Activated naive CD4-positive, alpha-beta T cell treated with anti-CD3 and anti-CD28 coated beads, Interleukin-2, amount 50 U/mL, for 24 hours (primary cell): ENCODE data around the gene PRMT7.

Experiments
- H3K27ac Mint-ChIP-seq: one replicate; pipeline ENCODE4 v1.8.0; 2021; ENCODE audit warnings: mild to moderate bottlenecking, mixed read lengths
- H3K27me3 Mint-ChIP-seq: one replicate; pipeline ENCODE4 v1.8.0; 2021; ENCODE audit warnings: mixed read lengths
- H3K36me3 Mint-ChIP-seq: one replicate; pipeline ENCODE4 v1.8.0; 2021; ENCODE audit warnings: mixed read lengths
- H3K4me1 Mint-ChIP-seq: one replicate; pipeline ENCODE4 v1.8.0; 2021; ENCODE audit warnings: mixed read lengths
- H3K4me3 Mint-ChIP-seq: one replicate; pipeline ENCODE4 v1.8.0; 2021; ENCODE audit warnings: mild to moderate bottlenecking, mixed read lengths
- H3K9me3 Mint-ChIP-seq: one replicate; pipeline ENCODE4 v1.8.0; 2021; ENCODE audit warnings: mixed read lengths

PRMT7 gene

DNA sequence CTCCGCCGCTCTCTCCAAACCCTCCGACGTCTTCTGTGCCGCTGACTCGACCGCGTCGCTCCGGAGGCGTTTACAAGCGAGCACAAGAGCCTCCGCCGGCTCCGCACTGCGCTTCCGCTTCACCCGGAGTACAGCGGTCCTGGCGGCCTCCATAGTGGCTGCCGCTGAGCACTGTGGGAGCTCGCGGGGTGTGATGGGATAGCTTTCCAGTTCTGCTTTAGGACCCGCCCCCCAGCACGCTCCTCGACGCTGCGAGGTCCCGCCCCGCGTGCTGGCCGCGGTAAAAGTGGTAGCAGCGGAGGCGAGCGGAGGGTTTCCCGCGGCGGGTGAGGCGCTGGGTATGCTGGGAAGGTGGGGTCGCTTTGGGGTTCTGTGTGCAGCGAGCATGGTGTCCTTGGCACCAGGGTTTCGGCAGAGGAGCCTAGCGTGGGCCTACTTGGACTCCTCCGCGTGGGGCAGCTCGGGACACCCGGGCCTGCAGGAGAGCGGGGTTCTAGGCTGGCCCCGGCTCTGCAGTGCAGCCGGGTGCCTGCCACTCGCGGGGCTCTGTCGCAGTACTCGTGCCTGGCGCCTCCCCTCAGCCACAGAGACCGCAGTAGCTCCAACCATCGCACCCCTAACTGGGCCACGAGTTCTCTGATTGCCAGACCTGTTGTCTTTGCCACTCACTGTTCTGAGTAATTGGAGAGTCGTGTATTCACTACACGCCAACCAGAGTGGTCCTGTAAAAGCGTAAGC, at the start of gene PRMT7, which contains the start of gene SLC7A6OS:
Gene PRMT7, plus strand, starts transcription at position 246 of the 738 bp plus-strand sequence. CDS start 4,961 bp downstream, outside the sequence.
Gene SLC7A6OS, minus strand, starts transcription at position 173 of the 738 bp plus-strand sequence. Its CDS starts 20 bp downstream, at position 153.
- peaks cover 51% of the 10 kb centered on the region for H3K4me1 Mint-ChIP-seq

GRCh38 chr16:68263559-68264127, 47.2 kb upstream of the PRMT7 start:
- H3K4me3 Mint-ChIP-seq = peak overlapping the region; percentile 97
- peaks cover 5% of the 10 kb centered on the region for H3K36me3 Mint-ChIP-seq
- H3K4me1 Mint-ChIP-seq = peaks cover 48% of the 10 kb centered on the region
- H3K27me3 Mint-ChIP-seq = no peaks in the 10 kb centered on the region
- peak overlapping the region; percentile 99 for H3K27ac Mint-ChIP-seq
- H3K9me3 Mint-ChIP-seq = no peaks in the 10 kb centered on the region

More for the DNA sequence above, at the start of gene PRMT7, which contains the start of gene SLC7A6OS:
- H3K27me3 Mint-ChIP-seq = no peaks in the 10 kb centered on the region
- no peaks in the 10 kb centered on the region for H3K9me3 Mint-ChIP-seq
- H3K27ac Mint-ChIP-seq = peak within 1 kb of the TSS; percentile 99
- peak within 1 kb of the TSS; percentile 99 for H3K4me3 Mint-ChIP-seq
- peaks cover 10% of the 10 kb centered on the region for H3K36me3 Mint-ChIP-seq

DNA sequence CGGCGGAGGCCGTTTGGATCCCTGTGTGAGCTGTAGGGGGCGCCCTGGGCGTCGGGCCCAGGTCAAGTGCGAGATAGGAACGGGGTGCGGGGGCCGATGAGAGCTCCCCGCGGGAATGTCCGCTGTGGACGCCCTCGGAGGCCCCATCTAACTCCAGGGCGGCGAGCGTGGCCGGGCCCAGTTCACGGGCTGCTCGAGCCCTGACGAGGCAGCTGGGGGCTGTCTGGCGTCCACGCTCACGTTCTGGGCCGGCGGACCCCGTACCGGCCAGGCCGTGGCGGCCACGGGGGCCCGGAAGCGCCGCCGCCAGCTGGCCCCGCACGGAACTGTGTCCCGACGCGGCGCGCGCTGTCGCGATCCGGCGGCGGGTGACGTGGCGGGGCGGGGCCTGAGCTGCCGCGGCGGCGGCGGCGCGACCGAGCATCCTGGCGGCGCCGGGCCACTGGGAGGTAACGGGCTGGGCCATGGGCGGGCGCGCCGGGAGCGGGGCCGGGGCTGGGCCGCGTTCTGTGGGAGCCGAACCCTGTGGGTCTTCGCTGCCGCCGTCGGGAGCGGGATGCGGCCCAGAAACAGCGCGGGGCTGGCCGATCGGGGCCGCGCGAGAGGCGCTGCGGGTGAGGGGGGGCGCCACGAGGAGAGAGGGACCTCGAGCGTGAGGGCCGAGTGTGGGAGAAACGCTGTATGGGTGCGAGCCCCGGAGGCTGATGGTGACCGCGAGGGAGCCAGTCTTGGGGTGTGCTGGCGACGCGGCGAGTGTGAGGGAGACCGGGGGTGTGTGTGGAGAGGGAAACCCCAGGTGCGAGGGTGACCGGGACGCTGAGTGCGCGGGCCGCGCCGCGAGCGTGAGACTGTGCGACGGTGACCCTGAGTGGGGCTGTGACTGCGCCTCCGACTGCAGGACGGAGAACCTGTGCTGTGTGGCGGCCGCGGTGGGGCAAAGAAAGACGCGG, 46.4 kb upstream of the PRMT7 start, which contains the start of gene SLC7A6:
Gene SLC7A6, plus strand, starts transcription at position 399 of the 950 bp plus-strand sequence. CDS start 10,201 bp downstream, outside the sequence.
- H3K4me3 Mint-ChIP-seq = peak within 1 kb of the TSS; percentile 97
- H3K4me1 Mint-ChIP-seq = peaks cover 54% of the 10 kb centered on the region
- H3K27me3 Mint-ChIP-seq = no peaks in the 10 kb centered on the region
- peaks cover 5% of the 10 kb centered on the region for H3K36me3 Mint-ChIP-seq
- H3K9me3 Mint-ChIP-seq = no peaks in the 10 kb centered on the region
- H3K27ac Mint-ChIP-seq = peak within 1 kb of the TSS; percentile 99

DNA sequence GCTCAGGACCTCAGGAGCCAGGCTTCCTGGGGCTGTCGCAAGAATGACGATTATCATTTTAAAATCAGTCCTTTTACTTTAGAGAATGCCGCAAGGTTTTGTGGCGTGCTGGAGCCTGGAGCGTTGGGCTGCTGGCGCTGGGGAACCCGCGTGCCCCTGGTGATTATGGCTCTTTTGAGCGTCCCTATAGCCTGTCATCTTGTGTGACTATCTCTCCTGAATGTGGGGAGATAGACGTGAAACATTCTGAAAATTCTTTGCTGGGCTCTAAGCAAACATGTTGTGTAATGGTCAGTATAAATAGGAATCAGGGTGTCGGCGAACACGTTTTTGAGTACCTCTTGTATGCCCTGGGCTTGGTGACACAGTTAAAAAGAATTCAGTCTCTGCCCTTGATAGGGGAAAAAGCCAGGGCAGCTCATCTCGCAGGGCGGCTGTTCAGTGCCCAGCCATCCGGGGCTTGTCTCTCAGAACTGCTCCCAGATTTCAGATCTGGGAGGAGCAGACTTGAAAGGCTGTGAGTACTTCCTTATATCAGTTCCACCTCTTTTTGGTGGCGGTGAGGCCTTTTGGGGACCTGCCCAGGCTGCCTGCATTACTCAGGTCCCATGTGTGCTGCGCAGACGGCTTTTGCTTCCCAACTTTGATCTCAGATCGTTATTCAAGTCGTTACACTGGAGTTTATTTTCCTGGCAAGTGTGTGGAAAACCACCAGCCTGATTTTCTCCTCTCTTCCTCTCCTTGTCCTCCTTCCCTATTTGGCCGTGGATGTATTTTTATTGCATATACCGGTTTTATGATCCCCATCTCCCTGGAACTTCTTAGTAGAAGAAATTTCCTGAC, 45.5 kb upstream of the PRMT7 start:
- Mint-ChIP-seq H3K9me3 (no peaks in the 10 kb centered on the region), H3K27me3 (no peaks in the 10 kb centered on the region), H3K4me3 (peak overlapping the region; percentile 94), H3K36me3 (peaks cover 5% of the 10 kb centered on the region), H3K4me1 (peaks cover 63% of the 10 kb centered on the region), H3K27ac (peak overlapping the region; percentile 96)

- Mint-ChIP-seq H3K9me3 (no peaks in the 10 kb centered on the region), H3K4me3 (peak overlapping the region; percentile 71), H3K4me1 (peaks cover 76% of the 10 kb centered on the region), H3K36me3 (peaks cover 5% of the 10 kb centered on the region), H3K27me3 (no peaks in the 10 kb centered on the region), H3K27ac (peak overlapping the region; percentile 94)
These were observed 43.0 kb upstream of the PRMT7 start for GRCh38 chr16:68267612-68268405.

DNA sequence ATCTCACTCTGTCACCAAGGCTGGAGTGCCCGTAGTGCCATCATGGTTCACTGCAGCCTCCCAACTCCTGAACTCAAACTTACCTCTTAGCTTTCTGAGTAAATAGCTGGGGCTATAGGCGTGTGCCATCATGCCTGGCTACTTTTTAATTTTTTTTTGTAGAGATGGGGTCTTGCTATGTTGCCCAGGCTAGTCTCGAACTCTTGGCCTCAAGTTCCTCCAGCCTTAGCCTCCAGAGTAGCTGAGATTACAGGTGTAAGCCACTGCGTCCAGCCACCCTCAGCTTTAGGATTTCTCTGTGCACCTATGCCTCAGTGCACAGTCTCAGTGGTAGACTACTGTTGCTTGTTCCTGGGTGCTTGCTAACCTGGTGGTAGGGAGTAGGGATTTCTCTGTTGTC, 41.0 kb upstream of the PRMT7 start:
- H3K27ac Mint-ChIP-seq = peak overlapping the region; percentile 17
- H3K27me3 Mint-ChIP-seq = no peaks in the 10 kb centered on the region
- H3K4me3 Mint-ChIP-seq = peak overlapping the region; percentile 27
- no peaks in the 10 kb centered on the region for H3K9me3 Mint-ChIP-seq
- peaks cover 84% of the 10 kb centered on the region for H3K4me1 Mint-ChIP-seq
- peaks cover 14% of the 10 kb centered on the region for H3K36me3 Mint-ChIP-seq

GRCh38 chr16:68270353-68270752, 40.5 kb upstream of the PRMT7 start:
- H3K27ac Mint-ChIP-seq = peak overlapping the region; percentile 87
- H3K36me3 Mint-ChIP-seq = peaks cover 14% of the 10 kb centered on the region
- no peaks in the 10 kb centered on the region for H3K9me3 Mint-ChIP-seq
- peaks cover 89% of the 10 kb centered on the region for H3K4me1 Mint-ChIP-seq
- H3K4me3 Mint-ChIP-seq = peak overlapping the region; percentile 27
- H3K27me3 Mint-ChIP-seq = no peaks in the 10 kb centered on the region

DNA sequence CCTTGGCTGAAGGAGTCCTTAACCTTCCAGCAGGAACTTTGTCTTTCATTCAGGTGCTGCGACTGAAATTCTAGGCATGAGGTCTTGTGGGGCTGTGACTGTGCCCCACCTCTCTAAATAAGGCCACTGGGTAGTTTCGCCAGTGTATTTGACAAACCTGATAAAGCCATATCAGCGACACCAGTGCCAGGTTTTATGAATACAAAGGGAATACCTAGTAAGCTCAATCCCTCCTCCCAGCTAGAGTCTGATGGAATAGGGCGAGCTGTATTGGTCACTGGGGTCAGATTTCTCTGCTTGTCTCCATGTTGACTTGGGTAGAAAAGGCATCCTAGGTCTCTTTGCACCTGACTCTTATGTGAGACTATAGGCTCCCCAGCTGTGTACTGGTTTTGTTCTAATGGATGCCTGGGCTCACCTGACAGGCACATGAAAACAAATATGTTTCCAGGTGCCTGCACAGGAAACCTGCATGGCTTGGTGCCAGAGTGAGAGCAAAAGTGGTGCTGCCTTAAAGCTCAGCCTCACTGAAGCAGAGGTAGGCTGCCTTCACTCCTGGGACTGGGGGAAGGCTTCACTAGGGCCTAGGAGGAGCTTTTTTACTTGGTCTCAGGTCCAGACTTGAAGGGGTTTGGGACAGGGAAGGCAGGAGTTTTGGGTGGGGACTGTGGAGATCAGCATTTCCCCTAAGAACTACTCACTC, 38.2 kb upstream of the PRMT7 start:
- Mint-ChIP-seq H3K36me3 (peaks cover 14% of the 10 kb centered on the region), H3K4me1 (peaks cover 82% of the 10 kb centered on the region)

DNA sequence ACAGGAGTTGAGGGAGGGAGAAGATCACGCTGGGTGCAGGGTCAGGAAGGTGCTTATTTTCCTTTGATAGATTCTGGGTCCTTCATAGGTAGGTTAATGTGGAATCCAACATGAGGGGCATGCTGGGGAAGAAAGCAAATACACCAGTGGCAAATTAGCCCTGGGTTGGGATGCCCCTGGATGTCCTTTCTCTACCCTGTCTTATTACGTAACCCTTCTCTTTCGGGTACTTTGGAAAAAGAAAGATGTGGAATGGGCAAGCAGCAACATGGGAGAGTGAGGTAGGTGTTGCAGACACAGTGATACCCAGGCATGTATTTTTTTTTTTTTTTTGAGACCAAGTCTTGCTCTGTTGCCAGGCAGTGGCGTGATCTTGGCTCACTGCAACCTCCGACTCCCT, 37.4 kb upstream of the PRMT7 start:
- Mint-ChIP-seq H3K36me3 (peaks cover 14% of the 10 kb centered on the region), H3K27ac (peak overlapping the region; percentile 97), H3K9me3 (no peaks in the 10 kb centered on the region), H3K4me3 (peak overlapping the region; percentile 73), H3K4me1 (peaks cover 74% of the 10 kb centered on the region), H3K27me3 (no peaks in the 10 kb centered on the region)

More for the DNA sequence above, 38.2 kb upstream of the PRMT7 start:
- Mint-ChIP-seq H3K4me3 (peak overlapping the region; percentile 73), H3K27me3 (no peaks in the 10 kb centered on the region), H3K27ac (peak overlapping the region; percentile 97), H3K9me3 (no peaks in the 10 kb centered on the region)

DNA sequence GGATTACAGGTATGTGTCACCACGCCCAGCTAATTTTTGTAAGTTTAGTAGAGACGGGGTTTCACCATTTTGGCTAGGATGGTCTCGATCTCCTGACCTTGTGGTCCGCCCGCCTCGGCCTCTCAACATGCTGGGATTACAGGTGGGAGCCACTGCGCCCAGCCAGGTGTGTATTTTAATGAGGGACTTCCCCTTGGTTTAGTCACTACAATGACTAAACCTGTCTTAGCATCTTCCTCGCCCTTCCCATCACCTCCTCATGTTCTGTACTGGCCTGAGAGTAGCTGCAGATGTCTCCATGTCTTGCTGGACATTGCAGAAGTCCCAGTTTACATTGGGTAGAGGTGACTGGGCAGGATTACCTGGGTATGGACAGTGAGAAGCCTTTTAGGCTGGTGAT, 36.9 kb upstream of the PRMT7 start:
- H3K4me1 Mint-ChIP-seq = peaks cover 73% of the 10 kb centered on the region

DNA sequence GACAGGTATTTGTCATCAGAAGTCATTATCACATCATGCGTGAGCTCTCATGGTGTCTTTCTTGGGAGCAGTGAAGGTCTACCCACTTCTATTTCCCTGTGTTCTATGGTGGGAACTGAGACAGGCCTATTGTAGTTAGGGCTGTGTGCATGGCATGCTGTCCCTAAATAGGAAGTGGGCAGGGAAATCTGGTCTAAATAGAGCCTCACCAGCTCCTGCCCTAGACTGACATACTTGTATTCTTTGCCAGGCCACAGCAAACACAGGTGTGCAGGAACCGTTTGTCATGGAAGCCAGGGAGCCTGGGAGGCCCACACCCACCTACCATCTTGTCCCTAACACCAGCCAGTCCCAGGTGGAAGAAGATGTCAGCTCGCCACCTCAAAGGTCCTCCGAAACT, 36.4 kb upstream of the PRMT7 start:
- Mint-ChIP-seq H3K4me1 (peaks cover 71% of the 10 kb centered on the region), H3K9me3 (no peaks in the 10 kb centered on the region), H3K27me3 (no peaks in the 10 kb centered on the region), H3K36me3 (peaks cover 14% of the 10 kb centered on the region), H3K4me3 (peak overlapping the region; percentile 73), H3K27ac (peak overlapping the region; percentile 87)

More for the DNA sequence above, 36.9 kb upstream of the PRMT7 start:
- Mint-ChIP-seq H3K27me3 (no peaks in the 10 kb centered on the region), H3K27ac (peak overlapping the region; percentile 87), H3K4me3 (peak overlapping the region; percentile 73), H3K9me3 (no peaks in the 10 kb centered on the region), H3K36me3 (peaks cover 14% of the 10 kb centered on the region)

DNA sequence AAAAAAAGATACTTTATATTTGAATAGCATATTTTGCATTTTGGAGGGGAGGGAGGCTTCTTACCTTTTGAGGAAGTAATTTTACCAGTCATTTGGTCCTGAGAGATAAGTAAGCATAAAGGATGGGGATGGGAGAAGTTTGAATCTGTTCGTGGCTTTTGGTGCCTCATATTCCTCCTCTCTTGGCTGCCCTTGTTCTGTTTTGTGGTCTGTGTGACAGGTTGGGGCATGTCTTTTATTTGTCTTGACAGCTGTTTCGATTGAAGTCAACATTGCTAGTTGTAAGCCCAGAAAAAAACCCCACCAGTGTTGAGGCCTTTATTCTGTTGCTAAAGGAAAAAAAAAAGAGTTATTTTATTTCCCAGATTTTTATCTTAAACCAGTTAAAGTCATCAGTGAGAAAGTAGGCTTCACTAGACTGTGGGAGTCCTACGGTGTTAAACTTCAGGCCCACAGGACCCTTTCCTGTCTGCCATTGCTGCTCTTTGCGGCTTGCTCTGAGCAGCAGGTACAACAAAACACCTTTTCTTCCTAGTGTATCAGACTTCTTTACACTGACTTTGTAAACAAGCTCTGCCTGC, 35.1 kb upstream of the PRMT7 start:
- no peaks in the 10 kb centered on the region for H3K9me3 Mint-ChIP-seq
- H3K27me3 Mint-ChIP-seq = no peaks in the 10 kb centered on the region
- peaks cover 18% of the 10 kb centered on the region for H3K36me3 Mint-ChIP-seq
- H3K27ac Mint-ChIP-seq = peak overlapping the region; percentile 76
- peak overlapping the region; percentile 73 for H3K4me3 Mint-ChIP-seq
- peaks cover 67% of the 10 kb centered on the region for H3K4me1 Mint-ChIP-seq

GRCh38 chr16:68276223-68276622, 34.6 kb upstream of the PRMT7 start:
- Mint-ChIP-seq H3K36me3 (peaks cover 22% of the 10 kb centered on the region), H3K9me3 (no peaks in the 10 kb centered on the region), H3K4me3 (peak overlapping the region; percentile 73), H3K27me3 (no peaks in the 10 kb centered on the region), H3K4me1 (peaks cover 67% of the 10 kb centered on the region), H3K27ac (peak overlapping the region; percentile 76)
